K562 (cell line): ENCODE data around the gene PARD3B. TPM values are rescaled to one million over a fixed set of nuclear protein-coding genes. Genes with fewer than 3 reads are reported as not detected.

Source experiments
- ATAC-seq: fragments of 200-7000 bp; cut with Tn5 transposase; 3 replicates; pipeline ENCODE4 v1.9.1; 2020; ENCODE audit warnings: moderate library complexity
- BruUV-seq: library from RNA; stranded (reverse); fragments of 400-500 nt; replicated peaks from 2 replicates; lab custom pipeline; 2021; lab: Mats Ljungman, UMichigan
- CTCF ChIA-PET: fragments of 300-600 bp; formaldehyde crosslinking; extraction: SDS; loops from one replicate; lab custom pipeline; 2021; ENCODE audit warnings: low intra/inter-chr PET ratio; lab: Yijun Ruan, JAX
- POLR2A ChIA-PET: fragments of 300-600, 350-650 bp; sonication (Branson Sonifier 250); formaldehyde crosslinking; extraction: SDS; loops from one replicate; lab custom pipeline; 2021; ENCODE audit warnings: antibody characterized with exemption, inconsistent platforms; lab: Yijun Ruan, JAX
- DNase-seq, 4 experiments: peaks; one replicate each; pipeline versions ENCODE4 v3.0.0 to v3.0.0-alpha.2; 2011 to 2018; ENCODE audit warnings: low spot score in 3 of 4, mixed read lengths in 3 of 4; ENCODE audit errors: extremely low read depth in 1 of 4
- FAIRE-seq: peaks from 2 replicates; lab custom pipeline; 2011; peaks lifted over from hg19 to GRCh38; lab: Jason Lieb, UNC
- H2AFZ ChIP-seq: 2 replicates; pipeline ENCODE4 v1.6.0; 2011; ENCODE audit warnings: low read depth, low read length, control low read depth, inconsistent platforms
- H3K27ac ChIP-seq: fragments of 200-600 bp; 3 replicates; pipeline ENCODE4 v1.8.0; 2011; ENCODE audit warnings: low read depth, mild to moderate bottlenecking, control low read depth, inconsistent platforms, low read length, moderate library complexity, mixed read lengths; ENCODE audit errors: extremely low read depth
- H3K27me3 ChIP-seq, 2 experiments: fragments of 300-600 bp in 1 of 2; 2 replicates in 1 of 2; 3 replicates in 1 of 2; pipeline versions ENCODE4 v1.6.0 to v1.8.0; 2011; ENCODE audit warnings: inconsistent platforms in 2 of 2, low read length in 2 of 2, mild to moderate bottlenecking in 1 of 2, mixed read lengths in 1 of 2, moderate library complexity in 1 of 2; ENCODE audit not compliant: control insufficient read depth in 2 of 2, insufficient read depth in 2 of 2
- H3K36me3 ChIP-seq: fragments of 300-600 bp; 3 replicates; pipeline ENCODE4 v1.8.0; 2011; ENCODE audit warnings: mild to moderate bottlenecking, low read length, inconsistent platforms; ENCODE audit not compliant: control insufficient read depth, insufficient read depth
- H3K4me1 ChIP-seq, 2 experiments: fragments of 200-600 bp in 1 of 2; replicated peaks in 1 of 2; 2 replicates in 1 of 2; 3 replicates in 1 of 2; pipeline versions ENCODE4 v1.5.1 to v1.8.0; 2011; ENCODE audit warnings: inconsistent platforms in 2 of 2, low read length in 2 of 2, mild to moderate bottlenecking in 1 of 2, mixed read lengths in 1 of 2, moderate library complexity in 1 of 2; ENCODE audit not compliant: control insufficient read depth in 2 of 2, insufficient read depth in 2 of 2
- H3K4me2 ChIP-seq: 2 replicates; pipeline ENCODE4 v1.6.1; 2011; ENCODE audit warnings: low read length, control low read depth, inconsistent platforms, mixed read lengths; ENCODE audit not compliant: insufficient read depth
- H3K4me3 ChIP-seq: fragments of 200-600 bp; sonication (generic), shearing (Covaris generic); 2 replicates; pipeline ENCODE4 v1.5.1; 2016; ENCODE audit warnings: control low read depth, inconsistent platforms
- H3K79me2 ChIP-seq: fragments of 200-600 bp; 3 replicates; pipeline ENCODE4 v1.8.0; 2011; ENCODE audit warnings: low read length, inconsistent platforms; ENCODE audit not compliant: control insufficient read depth, insufficient read depth
- H3K9ac ChIP-seq, 2 experiments: 2 replicates each; pipeline versions ENCODE4 v1.6.0 to v1.6.1; 2011; ENCODE audit warnings: low read depth in 2 of 2, low read length in 2 of 2, control low read depth in 1 of 2, inconsistent platforms in 1 of 2, mild to moderate bottlenecking in 1 of 2, mixed read lengths in 1 of 2; ENCODE audit not compliant: insufficient read depth in 1 of 2
- H3K9me1 ChIP-seq: one replicate; pipeline ENCODE4 v1.6.0; 2011; ENCODE audit warnings: inconsistent platforms, mild to moderate bottlenecking, low read length, moderate library complexity; ENCODE audit not compliant: control insufficient read depth, insufficient read depth
- H3K9me3 ChIP-seq: replicated peaks from 2 replicates; pipeline ENCODE4 v1.5.1; 2011; ENCODE audit warnings: low read depth, low read length, inconsistent platforms; ENCODE audit not compliant: control insufficient read depth, insufficient read depth
- H4K20me1 ChIP-seq: replicated peaks from 2 replicates; pipeline ENCODE4 v1.6.1; 2011; ENCODE audit warnings: low read length, inconsistent platforms, mixed read lengths; ENCODE audit not compliant: control insufficient read depth, insufficient read depth
- ASH1L ChIP-seq: fragments of 450-650 bp; IDR thresholded peaks from 2 replicates; pipeline ENCODE4 v1.6.1; 2018; ENCODE audit warnings: borderline replicate concordance, mild to moderate bottlenecking, low read depth; ENCODE audit not compliant: partially characterized antibody
- ATF2 ChIP-seq: sonication (generic); formaldehyde crosslinking; IDR thresholded peaks from 2 replicates; pipeline ENCODE4 v1.8.1; 2022; ENCODE audit warnings: missing genetic modification reagents
- CAMTA2 ChIP-seq: fragments of 250-450 bp; sonication (Bioruptor Pico); conservative IDR thresholded peaks from 2 replicates; pipeline ENCODE4 v1.5.1; 2022
- CBFA2T3 ChIP-seq: fragments of 450-650 bp; IDR thresholded peaks from 2 replicates; pipeline ENCODE4 v1.6.1; 2017
- CBX3 ChIP-seq, 2 experiments: IDR thresholded peaks; 1 replicate in 1 of 2; 2 replicates in 1 of 2; pipeline ENCODE4 v1.6.1; 2012; ENCODE audit warnings: inconsistent platforms in 2 of 2, low read length in 2 of 2, borderline replicate concordance in 1 of 2, control low read depth in 1 of 2
- CCAR2 ChIP-seq: fragments of 200-400 bp; formaldehyde crosslinking; IDR thresholded peaks from 2 replicates; pipeline ENCODE4 v1.6.1; 2017; ENCODE audit warnings: mild to moderate bottlenecking, low read depth, low read length
- ETS1 ChIP-seq: conservative IDR thresholded peaks from 2 replicates; pipeline ENCODE4 v1.6.1; 2011; ENCODE audit warnings: low read depth, mild to moderate bottlenecking, low read length; ENCODE audit not compliant: control insufficient read depth
- FOXK1 ChIP-seq: sonication (generic); formaldehyde crosslinking; IDR thresholded peaks from 2 replicates; pipeline ENCODE4 v1.8.0; 2022; ENCODE audit warnings: missing genetic modification reagents, mild to moderate bottlenecking, borderline replicate concordance
- HOXB6 ChIP-seq: fragments of 250-450 bp; sonication (Bioruptor Pico); IDR thresholded peaks from 2 replicates; pipeline ENCODE4 v1.5.1; 2022; ENCODE audit warnings: mild to moderate bottlenecking, borderline replicate concordance
- MTA3 ChIP-seq: fragments of 450-650 bp; formaldehyde crosslinking; IDR thresholded peaks from 2 replicates; pipeline ENCODE4 v1.6.1; 2017; ENCODE audit warnings: mild to moderate bottlenecking, borderline replicate concordance
- STAT6 ChIP-seq: sonication (generic); formaldehyde crosslinking; IDR thresholded peaks from 2 replicates; pipeline ENCODE4 v1.8.1; 2023; ENCODE audit warnings: mild to moderate bottlenecking, missing genetic modification reagents
- TEAD1 ChIP-seq, 2 experiments: fragments of 450-650 bp in 1 of 2; sonication (generic) in 1 of 2; formaldehyde crosslinking; IDR thresholded peaks; 2 replicates each; pipeline versions ENCODE4 v1.4.0 to v1.8.0; 2020 to 2022; ENCODE audit warnings: mild to moderate bottlenecking in 2 of 2, missing genetic modification reagents in 1 of 2
- ZBED1 ChIP-seq: IDR thresholded peaks from 2 replicates; pipeline ENCODE4 v1.6.1; 2014
- ZFPM2 ChIP-seq: fragments of 250-450 bp; sonication (Bioruptor Pico); IDR thresholded peaks from 2 replicates; pipeline ENCODE4 v1.5.1; 2022; ENCODE audit warnings: mild to moderate bottlenecking
- ZNF316 ChIP-seq: fragments of 450-650 bp; IDR thresholded peaks from 2 replicates; pipeline ENCODE4 v1.6.1; 2016
- ZNF512 ChIP-seq: IDR thresholded peaks from 2 replicates; pipeline ENCODE4 v1.6.1; 2016; ENCODE audit warnings: missing genetic modification characterization, missing compliant biosample characterization
- WGBS: fragments of 100-300 bp; shearing (Covaris generic); methylation state at CpG from one replicate; pipeline ENCODE4 v1.1.6; 2016; ENCODE audit warnings: low coverage, mixed read lengths; ENCODE audit not compliant: insufficient coverage; ENCODE audit errors: missing lambda C conversion rate; 5-methylcytosine and 5-hydroxymethylcytosine counted together
- in situ Hi-C: fragments of 300-500 bp; cut with MboI; formaldehyde crosslinking; loops from 4 replicates; pipeline ENCODE4 v1.15.0; 2018; ENCODE audit warnings: inconsistent platforms, mixed read lengths
- intact Hi-C: fragments of 100-400 bp; cut with micrococcal nuclease; formaldehyde crosslinking; loops from 2 replicates; pipeline ENCODE4 v1.14.2; 2022
- polyA plus RNA-seq, 8 experiments: library from polyadenylated mRNA; depleted of rRNA in 4 of 8; stranded (reverse) in 5 of 8; unstranded in 3 of 8; fragments of >200 nt; fragmentation: Nextera tagmentation in 2 of 8; fragmentation: Illumina TruSeq in 1 of 8; extraction: Ambion mirVana in 2 of 8; extraction: Trizol in 1 of 8; gene quantifications; 2 replicates each; pipeline versions ENCODE4 v1.2.1 to v1.2.3, GENCODE V29; 2011 to 2014; ENCODE audit warnings: inconsistent platforms in 1 of 8, missing spikeins in 1 of 8
- total RNA-seq, 7 experiments: library from RNA; depleted of rRNA in 6 of 7; stranded (reverse); fragments of >200 nt in 6 of 7; fragmentation: Illumina TruSeq in 2 of 7; extraction: Trizol in 2 of 7; gene quantifications; 2 replicates each; pipeline versions ENCODE4 v1.2.1 to v1.2.3, GENCODE V29; 2011 to 2021; ENCODE audit warnings: low replicate concordance in 1 of 7

The PARD3B gene
- total and polyA plus RNA-seq, 9 of the 15 experiments (the other 6 are each of a cell fraction or from before 2014, with no cell fraction given), result 0.15 to 3.0 (median 1.1) TPM

GRCh38 chr2:204944927-204945326, 399.7 kb downstream of the PARD3B start:
- CTCF ChIA-PET, result no interaction called here
- ATAC-seq (no peak), FAIRE-seq (no peak), DNase-seq (no peak)
- H3K4me2 ChIP-seq, result no peak overlapping the region
- H3K9me3 ChIP-seq, result no peaks in the 10 kb centered on the region
- no peaks in the 10 kb centered on the region for H3K9me1 ChIP-seq
- H3K79me2 ChIP-seq, result no peaks in the 10 kb centered on the region
- no peak overlapping the region for H3K4me3 ChIP-seq
- no peaks in the 10 kb centered on the region for H3K4me1 ChIP-seq
- H3K9ac ChIP-seq, result no peak overlapping the region
- intact Hi-C loops, result no loop called here
- WGBS, result 34% methylated on average over 3 of the region's 3 CpGs
- H4K20me1 ChIP-seq, result no peaks in the 10 kb centered on the region
- BruUV-seq, result no TSS peak
- POLR2A ChIA-PET, result no interaction called here
- no peak overlapping the region for H2AFZ ChIP-seq
- no peak overlapping the region for H3K27ac ChIP-seq
- in situ Hi-C loops, result no loop called here
- H3K36me3 ChIP-seq, result no peaks in the 10 kb centered on the region
- H3K27me3 ChIP-seq, result no peaks in the 10 kb centered on the region
- TF ChIP-seq MTA3 (no peak), CAMTA2 (CRISPR knock-in tag) (no peak), CBFA2T3 (no peak), ZNF512 (tag) (no peak), CCAR2 (no peak), HOXB6 (CRISPR knock-in tag) (no peak), ZBED1 (no peak), ZFPM2 (CRISPR knock-in tag) (no peak), STAT6 (CRISPR knock-in tag) (no peak), ASH1L (no peak), ETS1 (no peak), ATF2 (no peak), CBX3 (IDR thresholded peaks at IDR 0.05; ENCODE audit: borderline replicate concordance in 1 of 2, low read length in 2 of 2) (0 out of 3 replicates have a peak, but pooled peaks of 1 of the 2 experiments have one; percentile 24), ZNF316 (0 out of 2 replicates have a peak, but pooled peaks have one; percentile 17), TEAD1 (CRISPR knock-in tag; IDR thresholded peaks at IDR 0.05) (no peak), FOXK1 (CRISPR knock-in tag) (no peak)
